HG03135 (cell line): ENCODE results near the gene ALG1.
"Not testable (repeated sequence)": the region's sequence is repeated elsewhere in the genome, so short reads cannot be mapped to it uniquely, and the experiment has no call there.

ENCODE experiments used
- ATAC-seq: cut with Tn5 transposase; IDR thresholded peaks from one replicate; pipeline ENCODE4 v1.9.1; 2021; ENCODE audit warnings: mild to moderate bottlenecking, moderate library complexity; ENCODE audit not compliant: unreplicated experiment

The ALG1 gene

DNA sequence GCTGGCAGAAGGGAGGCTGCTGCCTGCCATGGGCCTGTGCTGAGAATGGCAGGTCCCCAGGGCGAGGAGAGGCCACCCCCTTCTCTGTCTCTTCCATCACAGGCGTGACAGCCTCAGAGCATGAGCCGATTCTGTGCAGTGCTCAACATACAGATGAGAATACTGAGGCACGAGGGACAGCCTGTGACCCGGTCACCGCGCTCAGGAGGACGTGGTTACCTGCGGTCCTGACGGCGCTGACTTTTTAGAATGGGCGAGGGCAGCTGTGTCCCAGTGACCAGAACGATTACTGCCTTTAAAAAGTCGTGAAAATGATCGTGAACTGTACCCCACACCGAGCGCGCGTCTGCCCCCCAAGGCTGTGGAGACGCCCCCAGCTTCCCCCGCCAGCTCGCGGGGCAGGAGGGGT lies 25.4 kb downstream of the ALG1 start:
- ATAC-seq = not testable (repeated sequence)

DNA sequence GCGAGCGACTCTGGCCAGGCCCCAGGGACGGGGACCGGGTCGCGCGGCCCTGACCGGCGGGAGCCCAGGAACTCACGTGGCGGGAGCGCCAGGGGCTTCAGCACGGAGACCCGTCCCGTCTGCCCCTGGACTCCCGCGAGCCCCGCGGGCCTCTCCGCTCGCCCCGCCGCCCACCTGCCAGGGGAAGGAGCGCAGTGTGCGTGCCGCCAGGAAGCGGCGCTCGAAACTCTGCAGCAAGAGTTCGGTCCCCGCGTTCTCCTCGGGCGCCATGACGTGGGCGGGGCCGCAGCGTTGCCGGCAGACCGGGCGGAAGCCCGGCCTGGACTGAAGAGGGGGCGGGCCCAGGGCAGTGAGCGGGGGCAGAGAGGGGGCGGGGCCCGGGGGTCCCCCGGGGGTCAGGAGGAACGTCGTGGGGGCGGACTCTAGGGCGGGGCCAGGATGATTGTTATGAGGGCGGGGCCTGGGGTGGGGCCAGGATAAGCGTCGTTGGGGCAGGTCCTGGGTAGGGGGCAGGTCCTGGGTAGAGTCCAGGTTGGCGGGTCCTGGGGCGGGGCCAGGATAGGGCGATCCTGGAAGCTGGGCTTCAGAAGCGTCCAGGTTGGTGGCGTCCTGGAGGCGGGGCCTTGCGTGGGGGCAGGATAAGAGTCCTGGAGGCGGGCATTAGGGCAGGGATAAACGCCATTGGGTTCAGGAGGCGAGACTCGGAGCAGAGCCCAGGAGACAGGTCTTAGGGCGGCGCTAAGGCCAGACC lies 26.0 kb downstream of the ALG1 start, which contains the start of gene EEF2KMT:
Gene EEF2KMT, minus strand, starts transcription at position 326 of the 751 bp plus-strand sequence. Its CDS starts 56 bp downstream, at position 270.
- peak; percentile 99 for ATAC-seq

DNA sequence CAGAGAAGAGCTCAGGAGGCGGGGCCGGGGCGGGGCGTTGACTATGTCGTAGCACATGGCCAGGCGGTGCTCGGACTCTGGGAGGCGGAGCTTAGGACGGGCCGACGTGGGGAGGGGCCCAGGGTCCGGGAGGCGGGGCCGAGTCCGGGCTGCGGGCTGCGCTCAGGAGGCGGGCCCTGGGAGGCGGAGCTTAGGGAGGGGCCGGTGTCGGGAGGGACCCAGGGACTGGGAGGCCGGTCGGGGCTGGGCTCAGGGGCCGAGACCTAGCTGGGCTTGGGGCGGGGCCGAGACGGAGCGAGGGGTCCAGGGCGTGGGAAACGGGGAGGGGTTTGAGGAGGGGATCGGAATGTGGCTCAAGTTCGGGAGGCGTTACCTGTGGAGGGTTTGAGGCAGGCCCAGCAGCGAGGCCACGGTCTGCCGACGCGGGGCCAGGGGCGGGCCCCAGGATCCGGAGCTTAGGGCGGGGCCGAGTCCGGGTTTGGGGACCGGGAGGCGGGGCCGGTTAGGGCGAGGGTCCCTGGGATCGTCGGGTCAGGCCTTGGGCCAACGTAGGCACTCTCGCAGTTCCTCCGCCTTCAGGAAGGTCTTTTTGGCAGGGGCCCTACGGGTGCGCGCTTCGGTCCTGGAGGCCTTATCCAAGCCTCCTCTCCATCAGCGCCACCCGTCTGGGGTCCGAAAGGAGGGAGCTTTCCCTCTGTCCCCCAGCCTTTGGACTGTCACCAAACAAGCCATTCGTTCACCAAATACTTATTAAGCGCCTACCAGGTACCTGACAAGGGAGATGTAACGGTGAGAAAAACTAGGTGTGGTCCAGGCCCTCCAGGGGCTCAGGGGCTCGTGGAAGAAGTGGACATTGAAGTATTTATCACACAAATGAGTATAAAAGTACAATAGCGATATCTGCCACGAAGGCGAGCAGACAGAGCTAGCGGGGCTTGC lies 26.8 kb downstream of the ALG1 start:
- peak; percentile 72 for ATAC-seq

DNA sequence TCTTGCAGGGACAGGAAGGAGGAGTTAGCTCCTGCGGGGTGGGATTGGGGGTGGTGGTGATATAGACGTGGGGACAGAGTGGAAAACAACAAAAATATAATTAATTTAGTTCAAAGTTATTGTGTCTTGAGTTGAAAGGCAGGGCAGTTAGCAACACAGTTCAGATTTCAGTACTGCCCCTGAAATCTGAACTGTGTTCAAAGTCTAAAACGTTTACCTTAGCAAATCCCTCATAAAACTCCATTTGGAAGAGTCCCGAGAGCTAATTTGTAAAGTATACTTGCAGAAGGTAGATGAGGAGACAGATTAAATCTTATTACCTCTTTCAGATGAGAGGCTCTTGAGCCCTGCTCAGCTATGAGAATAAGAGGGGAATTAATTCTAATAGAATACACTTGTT lies 27.5 kb downstream of the ALG1 start:
- ATAC-seq = not testable (repeated sequence)

DNA sequence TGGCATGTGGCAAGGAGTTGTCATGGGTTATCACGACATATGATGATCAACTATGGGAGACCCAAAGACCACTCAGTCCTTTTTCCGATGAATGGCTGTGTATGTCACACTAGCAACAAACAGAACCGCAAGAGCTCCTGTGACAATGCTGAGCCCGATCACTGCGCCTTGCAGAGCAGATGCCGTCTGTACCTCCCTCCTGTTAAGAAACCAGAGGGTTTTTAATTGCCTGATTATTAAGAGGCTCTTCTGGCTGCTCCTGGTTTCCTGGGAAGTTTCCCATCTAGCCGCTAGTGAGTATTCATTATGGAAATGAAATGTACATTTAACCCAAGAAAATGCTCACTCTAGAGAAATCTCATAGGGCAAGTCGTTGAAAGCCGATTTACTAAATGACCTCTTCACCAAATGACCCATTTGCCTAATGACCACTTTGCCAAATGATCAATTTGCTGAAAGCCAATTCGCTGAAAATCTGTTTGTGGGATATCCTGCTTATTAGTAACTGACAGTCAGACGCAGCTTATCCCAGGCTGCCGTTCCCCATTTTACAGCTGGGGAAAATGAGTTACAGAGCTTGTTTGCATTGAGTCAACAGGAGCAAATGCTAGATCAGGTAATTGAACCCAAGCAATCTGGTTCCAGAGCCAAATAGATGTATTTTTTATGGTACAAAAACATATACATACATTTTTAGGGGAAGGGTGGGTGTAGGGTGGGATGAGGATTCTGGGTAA lies 31.8 kb downstream of the ALG1 start:
- not testable (repeated sequence) for ATAC-seq

DNA sequence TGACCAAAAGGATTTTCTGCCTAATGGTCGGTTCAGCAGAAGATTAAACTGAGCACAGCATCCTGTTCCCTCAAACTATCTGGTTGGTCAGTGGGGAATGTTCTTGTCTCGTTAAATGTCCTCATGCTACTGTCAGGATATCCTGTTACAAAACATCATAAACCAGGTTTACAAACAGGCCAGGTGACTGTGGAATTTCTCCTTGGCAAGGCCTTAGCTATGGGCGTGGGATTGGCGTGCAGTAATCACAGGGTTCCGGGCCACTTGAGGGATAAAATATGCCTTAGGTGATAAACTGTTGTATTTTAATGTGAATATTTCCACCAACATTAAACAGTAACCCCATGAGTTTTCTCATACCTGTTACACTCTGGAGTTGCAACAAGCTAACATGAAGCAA lies 33.4 kb downstream of the ALG1 start:
- ATAC-seq = not testable (repeated sequence)

DNA sequence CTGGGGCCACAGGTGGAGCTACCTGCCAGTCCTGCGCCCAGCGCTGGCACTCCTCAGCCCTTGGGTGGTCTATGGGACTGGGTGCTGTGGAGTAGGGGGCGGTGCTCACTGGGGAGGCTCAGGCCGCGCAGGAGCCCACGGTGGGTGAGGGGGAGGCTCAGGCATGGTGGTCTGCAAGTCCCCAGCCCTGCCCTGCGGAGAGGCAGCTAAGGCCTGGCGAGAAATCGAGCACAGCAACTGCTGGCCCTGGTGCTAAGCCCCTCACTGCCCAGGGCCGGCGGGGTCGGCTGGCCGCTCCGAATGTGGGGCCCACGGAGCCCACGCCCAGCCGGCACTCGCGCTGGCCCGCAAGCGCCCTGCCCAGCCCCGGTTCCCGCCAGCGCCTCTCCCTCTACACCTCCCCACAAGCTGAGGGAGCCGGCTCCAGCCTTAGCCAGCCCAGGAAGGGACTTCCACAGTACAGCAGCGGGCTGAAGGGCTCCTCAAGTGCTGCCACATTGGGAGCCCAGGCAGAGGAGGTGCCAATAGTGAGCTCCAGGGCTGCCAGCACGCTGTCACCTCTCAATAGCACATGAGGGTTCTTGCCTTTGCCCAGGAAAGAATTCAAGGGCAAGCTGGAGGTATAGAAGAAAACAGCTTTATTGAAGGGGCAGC lies 37.0 kb downstream of the ALG1 start:
- ATAC-seq = no peak

DNA sequence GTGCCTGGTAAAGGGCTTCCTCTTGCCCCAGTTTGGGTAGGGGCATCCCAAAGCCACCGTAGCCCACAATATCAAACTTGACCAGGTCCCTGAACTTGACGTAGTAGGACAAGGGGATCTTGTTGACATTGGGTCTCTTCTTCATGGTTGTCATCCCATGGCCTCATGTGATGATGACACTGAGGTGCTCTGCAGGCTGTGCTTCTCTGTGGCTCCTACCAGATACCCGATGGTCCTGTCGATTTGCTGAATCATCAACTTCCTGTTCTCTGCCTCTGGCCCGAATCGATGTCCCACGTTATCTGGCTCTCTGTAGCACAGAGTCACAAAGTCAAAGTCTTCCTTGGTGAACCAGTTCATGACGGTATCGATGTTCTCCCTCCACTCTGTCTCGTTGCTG lies 39.3 kb downstream of the ALG1 start:
- not testable (repeated sequence) for ATAC-seq

DNA sequence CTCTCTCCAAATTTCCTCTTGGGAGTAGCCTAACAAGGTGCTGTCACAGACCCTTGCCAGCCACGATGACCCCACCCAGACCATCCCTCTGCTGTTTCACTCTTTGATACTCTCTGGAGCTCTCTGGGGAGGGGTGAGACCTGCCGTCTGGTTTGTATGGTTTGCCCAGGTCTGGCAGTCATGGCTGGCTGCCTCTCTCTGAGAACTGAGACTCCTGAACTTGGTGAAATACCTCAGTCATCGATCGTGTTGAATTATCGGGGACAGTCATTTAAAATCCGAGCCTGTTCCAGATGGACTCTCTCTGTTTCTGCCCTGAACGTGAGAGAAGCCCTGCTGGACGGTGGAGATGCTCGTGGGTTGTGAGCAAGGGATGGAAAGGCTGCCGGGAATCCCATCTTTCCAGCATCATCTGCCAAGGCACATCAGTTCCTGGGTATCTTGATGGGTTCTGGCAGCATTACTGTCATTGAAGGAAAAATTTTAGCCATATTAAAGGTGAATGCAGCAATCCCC lies 45.2 kb downstream of the ALG1 start:
- ATAC-seq = not testable (repeated sequence)

DNA sequence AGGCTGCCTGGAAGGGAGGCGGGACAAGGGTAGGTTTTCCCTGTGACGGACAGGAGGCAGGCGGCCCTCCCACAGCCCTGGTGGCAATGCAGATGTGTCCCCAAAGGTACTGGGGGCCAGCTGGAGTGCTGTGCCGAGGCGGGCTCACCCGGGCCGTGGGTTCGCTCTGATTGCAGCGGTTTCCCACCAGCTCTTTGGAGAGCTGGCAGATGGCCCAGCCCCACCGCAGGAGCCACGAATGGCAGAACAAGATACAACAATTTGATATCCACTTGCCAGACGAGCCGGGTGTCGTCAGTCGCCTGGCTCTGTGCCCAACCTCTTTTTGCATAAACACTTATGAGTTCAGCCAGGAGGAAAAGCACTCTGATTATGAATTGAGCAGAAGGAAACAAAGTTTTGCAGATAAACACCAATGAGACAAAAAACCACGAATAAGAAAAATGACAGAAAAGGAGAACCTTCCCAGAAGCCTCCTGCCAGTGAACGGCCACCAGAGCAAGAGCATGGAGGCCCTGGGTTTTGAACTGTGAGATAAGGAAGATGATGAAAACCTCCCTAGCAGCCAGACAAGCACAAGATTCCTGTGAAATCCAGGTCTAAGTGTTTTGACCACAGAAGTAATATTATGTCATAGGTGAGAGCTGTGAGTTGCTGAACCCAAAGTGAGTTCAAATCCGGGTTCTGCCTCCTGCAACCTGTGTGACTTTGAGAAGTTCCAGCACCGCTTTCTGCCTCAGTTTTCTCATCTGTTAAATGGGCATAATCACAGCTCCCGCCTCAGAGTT lies 45.9 kb downstream of the ALG1 start:
- ATAC-seq = not testable (repeated sequence)

DNA sequence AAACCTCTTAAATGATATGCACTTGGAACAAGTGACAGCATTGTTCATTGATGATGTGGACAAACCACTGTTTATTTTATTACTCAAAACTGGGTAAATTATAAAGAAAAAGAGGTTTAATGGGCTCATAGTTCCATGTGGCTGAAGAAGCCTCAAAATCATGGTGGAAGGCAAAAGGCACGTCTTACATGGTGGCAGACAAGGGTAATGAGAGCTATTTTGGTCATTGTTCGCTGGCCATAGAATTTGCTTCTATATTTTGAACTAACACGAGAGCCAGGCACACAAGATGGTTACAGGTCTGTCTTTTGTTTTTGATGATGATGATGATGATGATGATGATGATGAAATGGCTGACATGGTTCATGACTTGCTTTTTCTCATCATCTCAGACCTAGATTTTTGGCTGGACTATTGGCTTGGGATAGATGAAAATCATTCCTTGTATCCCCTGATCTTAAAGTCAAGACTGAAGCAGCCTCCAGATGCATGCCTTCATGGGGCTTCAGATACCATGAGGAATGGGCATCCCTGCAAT lies 59.9 kb downstream of the ALG1 start:
- not testable (repeated sequence) for ATAC-seq

DNA sequence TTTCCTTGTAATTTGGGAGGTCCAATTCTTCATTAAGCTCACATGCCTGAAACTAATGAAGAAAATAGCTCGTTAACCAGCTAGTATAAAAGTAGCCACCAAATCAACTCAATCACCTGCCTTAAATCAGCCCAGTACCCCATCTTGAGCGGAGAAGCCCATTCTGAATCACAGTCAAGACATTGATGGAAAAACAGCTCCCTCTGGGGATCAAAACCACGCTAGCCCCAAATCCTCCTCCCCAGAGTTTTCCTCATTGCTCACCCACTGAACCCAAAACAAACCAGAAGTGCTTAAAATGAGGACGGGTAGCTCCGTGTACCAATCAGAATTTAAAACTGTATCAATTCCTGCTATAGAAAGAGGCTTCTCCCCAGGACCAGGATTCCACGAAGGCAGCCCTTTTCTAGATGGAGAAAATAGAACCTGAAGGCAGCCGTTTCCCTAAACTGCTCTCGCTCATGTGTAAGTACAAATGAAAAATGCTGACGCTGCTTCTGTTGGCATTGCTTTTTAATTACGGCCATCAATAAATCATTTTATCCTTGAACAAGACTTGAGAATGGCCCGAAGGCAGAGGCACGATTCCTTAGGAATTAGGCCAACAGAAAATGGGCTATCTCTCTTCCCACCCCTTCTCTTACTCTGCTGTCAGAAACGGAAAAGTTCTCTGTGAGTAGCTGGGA lies 61.4 kb downstream of the ALG1 start:
- ATAC-seq = not testable (repeated sequence)

DNA sequence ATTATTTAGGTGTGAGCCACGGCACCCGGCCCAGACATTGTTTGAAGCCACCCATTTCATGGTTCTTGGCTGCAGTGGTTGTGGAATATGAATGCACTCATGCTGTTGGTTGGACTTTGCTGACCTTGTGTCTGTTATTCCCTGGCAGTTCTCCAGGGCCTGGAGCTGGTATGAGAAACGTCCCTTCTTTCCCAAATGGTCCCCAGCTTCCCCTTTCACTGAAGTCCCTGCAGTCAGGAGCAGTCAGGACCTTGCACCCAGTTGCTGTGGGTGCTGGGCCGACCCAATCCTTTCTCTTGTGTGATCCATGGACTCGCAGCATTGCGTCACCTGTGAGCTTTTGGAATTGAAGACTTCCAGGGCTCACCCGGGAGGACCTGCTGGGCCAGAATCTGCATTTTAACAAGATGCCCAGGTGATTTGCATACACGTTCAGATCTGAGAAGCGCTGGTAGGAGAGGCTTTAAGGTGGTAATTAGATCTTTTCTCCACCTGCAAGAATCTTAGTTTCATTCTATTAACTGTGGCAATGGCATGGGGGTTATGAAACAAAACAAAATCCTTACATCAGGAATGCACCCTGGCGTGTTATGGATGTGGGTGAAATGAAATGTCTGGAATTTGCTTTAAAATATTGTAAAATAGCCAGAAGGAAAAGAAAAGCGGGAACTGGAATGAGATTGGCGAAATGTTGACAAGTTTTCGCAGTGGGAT lies 63.3 kb downstream of the ALG1 start:
- ATAC-seq = not testable (repeated sequence)
